CD14-positive monocyte (primary cell): ENCODE measurements around the gene ALOX12B. TPM values are rescaled to one million over a fixed set of nuclear protein-coding genes. Genes with fewer than 3 reads are reported as not detected.
A peak's percentile ranks its signal among the peaks of the same experiment; 100 is the strongest.

Experiments used
- DNase-seq, 3 donors: peaks; one replicate each; pipeline ENCODE4 v3.0.0-alpha.2; 2011 to 2022
- H2AFZ ChIP-seq: 2 replicates; pipeline ENCODE4 v1.6.0; 2012; ENCODE audit warnings: mild to moderate bottlenecking, low read depth, low read length, inconsistent platforms; ENCODE audit not compliant: insufficient read depth, poor library complexity, severe bottlenecking
- H3K27ac ChIP-seq, 2 donors: 1 replicate in 1 of 2; 2 replicates in 1 of 2; pipeline ENCODE4 v1.5.1; 2012 to 2013; ENCODE audit warnings: low read length in 2 of 2, control low read depth in 1 of 2, inconsistent platforms in 1 of 2, low read depth in 1 of 2, mild to moderate bottlenecking in 1 of 2
- H3K27me3 ChIP-seq, 2 donors: one replicate each; pipeline versions ENCODE4 v1.6.0 to v1.6.1; 2011 to 2013; ENCODE audit warnings: low read length in 2 of 2; ENCODE audit not compliant: control insufficient read depth in 2 of 2, insufficient read depth in 2 of 2
- H3K36me3 ChIP-seq, 2 donors: replicated peaks in 1 of 2; 1 replicate in 1 of 2; 2 replicates in 1 of 2; pipeline versions ENCODE4 v1.5.1 to v1.6.1; 2012 to 2013; ENCODE audit warnings: low read length in 2 of 2, control low read depth in 1 of 2, inconsistent platforms in 1 of 2, mild to moderate bottlenecking in 1 of 2; ENCODE audit not compliant: insufficient read depth in 2 of 2, control insufficient read depth in 1 of 2
- H3K4me1 ChIP-seq, 2 donors: 1 replicate in 1 of 2; 2 replicates in 1 of 2; pipeline versions ENCODE4 v1.5.1 to v1.6.1; 2012 to 2013; ENCODE audit warnings: low read length in 2 of 2, control low read depth in 1 of 2, inconsistent platforms in 1 of 2, mild to moderate bottlenecking in 1 of 2, moderate library complexity in 1 of 2; ENCODE audit not compliant: insufficient read depth in 2 of 2, control insufficient read depth in 1 of 2
- H3K4me2 ChIP-seq: replicated peaks from 2 replicates; pipeline ENCODE3; 2012; ENCODE audit warnings: low read length, moderate library complexity, mild to moderate bottlenecking; ENCODE audit not compliant: poor library complexity, severe bottlenecking; ENCODE audit errors: extremely low read depth
- H3K4me3 ChIP-seq, 3 experiments: fragments of 200-600 bp in 1 of 3; sonication (generic) in 1 of 3; replicated peaks in 1 of 3; 1 replicate in 2 of 3; 2 replicates in 1 of 3; pipeline ENCODE4 v1.5.1; 2011 to 2013; ENCODE audit warnings: low read length in 3 of 3, mild to moderate bottlenecking in 3 of 3, control low read depth in 2 of 3, low read depth in 2 of 3, inconsistent platforms in 1 of 3, moderate library complexity in 1 of 3
- H3K79me2 ChIP-seq: 2 replicates; pipeline ENCODE4 v1.6.0; 2012; ENCODE audit warnings: mild to moderate bottlenecking, control low read depth, inconsistent platforms, low read length, moderate library complexity; ENCODE audit not compliant: insufficient read depth
- H3K9ac ChIP-seq: 2 replicates; pipeline ENCODE4 v1.6.0; 2017; ENCODE audit warnings: low read length, mild to moderate bottlenecking; ENCODE audit not compliant: insufficient read depth, poor library complexity, severe bottlenecking
- H3K9me3 ChIP-seq, 2 donors: replicated peaks in 1 of 2; 1 replicate in 1 of 2; 2 replicates in 1 of 2; pipeline versions ENCODE4 v1.5.1 to v1.6.1; 2012 to 2013; ENCODE audit warnings: low read length in 2 of 2, control low read depth in 1 of 2; ENCODE audit not compliant: control insufficient read depth in 1 of 2, insufficient read depth in 1 of 2
- H4K20me1 ChIP-seq: 2 replicates; pipeline ENCODE4 v1.6.0; 2012; ENCODE audit warnings: mild to moderate bottlenecking, low read length, control low read depth, moderate library complexity; ENCODE audit not compliant: insufficient read depth
- H3K27ac Mint-ChIP-seq, 7 donors: one replicate each; pipeline ENCODE4 v1.8.0; 2020; ENCODE audit warnings: mild to moderate bottlenecking in 7 of 7, mixed read lengths in 7 of 7, moderate library complexity in 6 of 7, inconsistent platforms in 2 of 7
- H3K27me3 Mint-ChIP-seq, 3 donors: one replicate each; pipeline ENCODE4 v1.8.0; 2021 to 2022; ENCODE audit warnings: low read depth in 3 of 3, mild to moderate bottlenecking in 3 of 3, mixed read lengths in 3 of 3, moderate library complexity in 3 of 3, inconsistent platforms in 1 of 3
- H3K36me3 Mint-ChIP-seq, 2 donors: one replicate each; pipeline ENCODE4 v1.8.0; 2020; ENCODE audit warnings: mixed read lengths in 2 of 2, inconsistent platforms in 1 of 2, mild to moderate bottlenecking in 1 of 2
- H3K4me1 Mint-ChIP-seq: one replicate; pipeline ENCODE4 v1.8.0; 2020; ENCODE audit warnings: mild to moderate bottlenecking, mixed read lengths
- H3K4me3 Mint-ChIP-seq, 2 donors: one replicate each; pipeline ENCODE4 v1.8.0; 2020; ENCODE audit warnings: mild to moderate bottlenecking in 2 of 2, mixed read lengths in 2 of 2, moderate library complexity in 1 of 2
- H3K9me3 Mint-ChIP-seq, 7 donors: one replicate each; pipeline ENCODE4 v1.8.0; 2020 to 2022; ENCODE audit warnings: mixed read lengths in 7 of 7, mild to moderate bottlenecking in 6 of 7, moderate library complexity in 6 of 7, inconsistent platforms in 2 of 7
- WGBS: methylation state at CpG from one replicate; pipeline ENCODE4 v1.1.5; 2013; ENCODE audit warnings: missing lambda C conversion rate; ENCODE audit not compliant: insufficient coverage; 5-methylcytosine and 5-hydroxymethylcytosine counted together
- intact Hi-C, 2 donors: fragments of 100-400 bp; cut with micrococcal nuclease; formaldehyde crosslinking; loops; one replicate each; pipeline versions ENCODE4 v1.15.0 to v1.15.1; 2023
- polyA plus RNA-seq, 3 donors: library from polyadenylated mRNA; depleted of rRNA in 1 of 3; unstranded in 2 of 3; stranded (reverse) in 1 of 3; fragments of 300-500 nt in 2 of 3; fragments of >200 nt in 1 of 3; fragmentation: Illumina TruSeq in 2 of 3; gene quantifications; 1 replicate in 2 of 3; 2 replicates in 1 of 3; pipeline ENCODE4 v1.2.3, GENCODE V29; 2012 to 2021
- TF ChIP-seq, protein P1 (sequence below): fragments of 200-600 bp; IDR thresholded peaks from one replicate; pipeline ENCODE4 v1.8.0; 2022; ENCODE audit warnings: antibody characterized with exemption, mild to moderate bottlenecking

The ALOX12B gene
- polyA plus RNA-seq, 3 donors = not detected

DNA sequence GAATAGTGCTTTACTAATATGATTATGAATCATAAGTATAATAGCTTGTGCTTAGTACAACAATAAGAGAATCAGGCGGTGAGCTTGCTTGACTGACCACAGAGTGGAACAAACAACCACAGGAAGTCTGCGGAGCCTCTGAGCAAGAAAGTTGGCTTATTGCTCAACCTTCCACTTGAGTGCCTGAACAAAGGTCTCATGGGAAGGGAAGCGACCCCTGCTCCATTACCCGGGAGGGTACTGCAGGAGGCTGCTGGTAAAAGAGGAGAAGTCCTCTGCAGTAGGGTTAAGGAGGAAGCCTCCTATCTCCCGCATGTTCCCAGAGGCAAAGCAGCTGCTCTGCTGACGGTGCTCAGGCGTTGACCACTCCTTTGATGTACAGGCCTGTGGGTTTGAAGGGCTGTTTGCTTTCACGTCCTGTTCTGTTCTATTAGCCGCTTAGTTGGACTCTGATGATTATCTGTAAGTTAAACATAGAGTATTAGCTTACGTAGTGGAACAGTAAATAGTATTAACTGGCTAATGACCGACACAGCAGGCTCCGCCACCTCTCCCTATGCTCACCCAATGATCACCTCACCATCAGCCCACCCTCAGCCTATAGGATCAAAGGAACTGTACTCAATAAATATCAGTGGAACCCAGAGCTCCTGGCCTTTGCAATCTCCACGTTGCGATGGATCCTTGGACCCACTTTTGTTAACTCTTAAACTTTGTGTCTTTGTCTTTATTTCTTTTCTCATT, 31.1 kb downstream of the ALOX12B start:
- TF ChIP-seq, protein P1, sequence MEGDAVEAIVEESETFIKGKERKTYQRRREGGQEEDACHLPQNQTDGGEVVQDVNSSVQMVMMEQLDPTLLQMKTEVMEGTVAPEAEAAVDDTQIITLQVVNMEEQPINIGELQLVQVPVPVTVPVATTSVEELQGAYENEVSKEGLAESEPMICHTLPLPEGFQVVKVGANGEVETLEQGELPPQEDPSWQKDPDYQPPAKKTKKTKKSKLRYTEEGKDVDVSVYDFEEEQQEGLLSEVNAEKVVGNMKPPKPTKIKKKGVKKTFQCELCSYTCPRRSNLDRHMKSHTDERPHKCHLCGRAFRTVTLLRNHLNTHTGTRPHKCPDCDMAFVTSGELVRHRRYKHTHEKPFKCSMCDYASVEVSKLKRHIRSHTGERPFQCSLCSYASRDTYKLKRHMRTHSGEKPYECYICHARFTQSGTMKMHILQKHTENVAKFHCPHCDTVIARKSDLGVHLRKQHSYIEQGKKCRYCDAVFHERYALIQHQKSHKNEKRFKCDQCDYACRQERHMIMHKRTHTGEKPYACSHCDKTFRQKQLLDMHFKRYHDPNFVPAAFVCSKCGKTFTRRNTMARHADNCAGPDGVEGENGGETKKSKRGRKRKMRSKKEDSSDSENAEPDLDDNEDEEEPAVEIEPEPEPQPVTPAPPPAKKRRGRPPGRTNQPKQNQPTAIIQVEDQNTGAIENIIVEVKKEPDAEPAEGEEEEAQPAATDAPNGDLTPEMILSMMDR = no peak
- Histone ChIP-seq H3K79me2 (no peaks in the 10 kb centered on the region), H3K27me3 (peaks cover 0 to 4% of the 10 kb centered on the region in 2 donors), H4K20me1 (no peaks in the 10 kb centered on the region), H3K27ac (peak overlapping the region; percentile 75 to 82), H3K9ac (no peak overlapping the region), H3K4me3 (peak overlapping the region in 1 of 3 experiments; percentile 61), H2AFZ (no peak overlapping the region), H3K36me3 (no peaks in the 10 kb centered on the region), H3K9me3 (no peaks in the 10 kb centered on the region), H3K4me1 (peaks cover 39 to 42% of the 10 kb centered on the region in 2 donors), H3K4me2 (peak overlapping the region; percentile 69)
- WGBS = 13% methylated on average over 4 of the region's 14 CpGs
- Mint-ChIP-seq H3K27me3 (peaks cover 4 to 11% (median 5%) of the 10 kb centered on the region in 3 donors), H3K4me3 (peak overlapping the region; percentile 45 to 74), H3K27ac (peak overlapping the region; percentile 91 to 97 (median 95)), H3K4me1 (peaks cover 37% of the 10 kb centered on the region), H3K36me3 (no peaks in the 10 kb centered on the region), H3K9me3 (no peaks in the 10 kb centered on the region)
- peak; percentile 85 to 98 (median 93) for DNase-seq
- intact Hi-C loops = loop anchor here (2.0 to 10.0 kb wide), 6 partner anchors 40 to 1044 kb away; partner anchors contain the start of gene RNASEK (in 1 of the 2)

DNA sequence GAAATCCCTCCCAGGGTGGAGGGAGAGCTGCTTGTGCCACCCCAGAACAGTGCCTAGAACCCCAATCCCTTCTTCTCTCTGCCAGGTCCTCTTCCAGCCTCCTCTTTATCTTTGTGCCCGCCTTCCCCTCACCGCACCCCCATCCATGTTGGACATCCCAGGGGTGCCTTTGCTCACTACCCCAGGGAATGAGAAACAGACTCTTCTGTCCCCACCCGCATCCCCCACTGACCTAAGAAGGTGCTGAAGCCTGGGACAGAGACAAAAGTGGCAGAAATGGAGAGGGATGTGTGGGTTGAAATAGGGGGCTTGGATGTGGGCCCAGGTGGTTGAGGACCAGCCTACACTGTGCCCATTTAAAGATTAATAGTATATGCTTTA, 31.7 kb downstream of the ALOX12B start:
- Mint-ChIP-seq H3K27me3 (peaks cover under 1 to 7% (median 3%) of the 10 kb centered on the region in 3 donors), H3K4me1 (peaks cover 37% of the 10 kb centered on the region), H3K36me3 (no peaks in the 10 kb centered on the region), H3K4me3 (peak overlapping the region; percentile 45 to 74), H3K27ac (peak overlapping the region; percentile 91 to 97 (median 95)), H3K9me3 (no peaks in the 10 kb centered on the region)
- H3K4me3 ChIP-seq = peak overlapping the region in 2 of 3 experiments; percentile 2 to 61
- TF ChIP-seq, protein P1 = no peak
- no peak overlapping the region for H2AFZ ChIP-seq
- H4K20me1 ChIP-seq = no peaks in the 10 kb centered on the region
- DNase-seq = no peak
- intact Hi-C loops = loop anchor here (2.0 to 10.0 kb wide), 6 partner anchors 39 to 1044 kb away; partner anchors contain the start of gene RNASEK (in 1 of the 2)
- no peaks in the 10 kb centered on the region for H3K79me2 ChIP-seq
- peaks cover 0 to 2% of the 10 kb centered on the region in 2 donors for H3K27me3 ChIP-seq
- peak overlapping the region; percentile 75 to 82 for H3K27ac ChIP-seq
- H3K4me2 ChIP-seq = peak overlapping the region; percentile 69
- WGBS = 42% methylated on average over 2 of the region's 3 CpGs
- no peaks in the 10 kb centered on the region for H3K9me3 ChIP-seq
- H3K4me1 ChIP-seq = peaks cover 39 to 42% of the 10 kb centered on the region in 2 donors
- no peak overlapping the region for H3K9ac ChIP-seq
- H3K36me3 ChIP-seq = no peaks in the 10 kb centered on the region
